Panc1 (cell line): ENCODE results near the gene GPR42. TPM values are rescaled to one million over a fixed set of nuclear protein-coding genes. Genes with fewer than 3 reads are reported as not detected.

ENCODE experiments used
- ATAC-seq: fragments of 200-7000 bp; cut with Tn5 transposase; 2 replicates; pipeline ENCODE4 v1.9.1; 2020; ENCODE audit warnings: mild to moderate bottlenecking, moderate library complexity
- BruUV-seq: library from RNA; stranded (reverse); fragments of 400-500 nt; replicated peaks from 2 replicates; lab custom pipeline; 2021; lab: Mats Ljungman, UMichigan
- CTCF ChIA-PET: fragments of 300-600 bp; sonication (Branson Sonifier 250); formaldehyde crosslinking; loops from one replicate; lab custom pipeline; 2022; ENCODE audit warnings: antibody characterized with exemption; lab: Charles Lee
- POLR2A ChIA-PET: fragments of 300-600 bp; sonication (Branson Sonifier 250); formaldehyde crosslinking; loops from one replicate; lab custom pipeline; 2022; ENCODE audit warnings: antibody characterized with exemption; lab: Charles Lee
- DNase-seq: peaks from one replicate; pipeline ENCODE4 v3.0.0-alpha.2; 2010; ENCODE audit warnings: low read depth, low spot score
- H3K27ac ChIP-seq: 2 replicates; pipeline ENCODE4 v1.5.1; 2011; ENCODE audit warnings: mild to moderate bottlenecking, low read length, inconsistent platforms
- H3K27me3 ChIP-seq: fragments of 200-500 bp; sonication (Bioruptor generic); 2 replicates; pipeline ENCODE4 v1.6.0; 2014; ENCODE audit warnings: low read length, inconsistent platforms; ENCODE audit not compliant: control insufficient read depth, insufficient read depth
- H3K36me3 ChIP-seq: fragments of 200-500 bp; sonication (Bioruptor generic); 2 replicates; pipeline ENCODE4 v1.5.1; 2014; ENCODE audit warnings: inconsistent platforms, mild to moderate bottlenecking, low read length, moderate library complexity; ENCODE audit not compliant: control insufficient read depth, insufficient read depth
- H3K4me1 ChIP-seq: 2 replicates; pipeline ENCODE4 v1.5.1; 2011; ENCODE audit warnings: inconsistent platforms, mild to moderate bottlenecking, low read length, moderate library complexity; ENCODE audit not compliant: control insufficient read depth, insufficient read depth
- H3K4me3 ChIP-seq, 2 experiments: 2 replicates each; pipeline ENCODE4 v1.5.1; 2011 to 2012; ENCODE audit warnings: low read depth in 2 of 2, low read length in 2 of 2, mild to moderate bottlenecking in 2 of 2, inconsistent platforms in 1 of 2, moderate library complexity in 1 of 2
- H3K9me3 ChIP-seq: fragments of 200-500 bp; sonication (Bioruptor generic); 2 replicates; pipeline ENCODE4 v1.5.1; 2014; ENCODE audit warnings: low read depth, mild to moderate bottlenecking, inconsistent platforms, low read length, moderate library complexity; ENCODE audit not compliant: control insufficient read depth, insufficient read depth
- POLR2AphosphoS5 ChIP-seq: IDR thresholded peaks from 2 replicates; pipeline ENCODE4 v1.6.1; 2012; ENCODE audit warnings: mild to moderate bottlenecking, low read depth, low read length, moderate library complexity
- SIN3A ChIP-seq: IDR thresholded peaks from 2 replicates; pipeline ENCODE4 v1.6.1; 2012; ENCODE audit warnings: low read depth, mild to moderate bottlenecking, low read length, moderate library complexity, borderline replicate concordance; ENCODE audit not compliant: insufficient read depth
- TCF7L2 ChIP-seq: IDR thresholded peaks from 2 replicates; pipeline ENCODE4 v1.6.1; 2011; ENCODE audit warnings: mild to moderate bottlenecking, low read depth, low read length, inconsistent platforms
- in situ Hi-C: cut with HindIII; loops from 2 replicates; pipeline ENCODE4 v1.10.0; 2016; ENCODE audit warnings: low sequenced_read_pairs, low pct_unique_long_range_greater_than_20kb
- intact Hi-C: fragments of 100-400 bp; cut with micrococcal nuclease; formaldehyde crosslinking; loops from one replicate; pipeline ENCODE4 v1.10.0; 2022; ENCODE audit not compliant: unreplicated experiment
- microRNA-seq: library from miRNA; unstranded; fragments of <30 nt; microRNA quantifications from one replicate; pipeline ENCODE4 v1.1.0, GENCODE V29; 2020; ENCODE audit not compliant: unreplicated experiment
- total RNA-seq: library from RNA; stranded (reverse); gene quantifications from one replicate; pipeline ENCODE4 v1.2.1, GENCODE V29; 2021; ENCODE audit not compliant: unreplicated experiment
- TF ChIP-seq, protein P1 (sequence below): fragments of 450-650 bp; IDR thresholded peaks from 2 replicates; pipeline ENCODE4 v1.5.1; 2017; ENCODE audit warnings: mild to moderate bottlenecking
- TF ChIP-seq, protein P2 (sequence below), 2 experiments: IDR thresholded peaks; 2 replicates each; pipeline ENCODE4 v1.6.1; 2011 to 2012; ENCODE audit warnings: low read depth in 2 of 2, control low read depth in 1 of 2, low read length in 1 of 2, mild to moderate bottlenecking in 1 of 2, moderate library complexity in 1 of 2; ENCODE audit not compliant: insufficient read depth in 1 of 2

The GPR42 gene
- total RNA-seq, 1 experiment from 2014 or later, result not detected

DNA sequence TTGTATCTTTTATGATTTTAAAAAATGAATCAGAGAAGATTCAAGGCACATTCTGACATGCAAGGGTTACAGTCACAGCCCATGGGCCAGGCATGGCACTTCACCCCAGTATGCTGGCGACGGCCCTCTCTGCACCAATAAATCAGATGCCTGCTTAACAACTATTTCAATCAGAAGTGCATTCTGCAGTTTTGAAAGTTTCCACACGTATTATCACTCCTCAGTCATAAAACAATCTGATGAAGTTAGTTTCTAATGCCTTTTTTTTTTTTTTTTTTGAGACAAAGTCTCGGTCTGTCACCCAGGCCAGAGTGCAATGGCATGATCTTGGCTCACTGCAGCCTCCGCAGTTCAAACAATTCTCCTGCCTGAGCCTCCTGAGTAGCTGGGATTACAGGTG is 48.9 kb downstream of the GPR42 start:
- in situ Hi-C loops (no loop called here), intact Hi-C loops (no loop called here)
- DNase-seq, result no peak
- ChIA-PET POLR2A (no interaction called here), CTCF (no interaction called here)
- no peaks in the 10 kb centered on the region; the same call in 1 of the 2 replicates for H3K4me1 ChIP-seq
- no peak for ATAC-seq
- H3K27ac ChIP-seq, result no peak overlapping the region
- H3K27me3 ChIP-seq, result peaks cover 6% of the 10 kb centered on the region
- H3K9me3 ChIP-seq, result no peaks in the 10 kb centered on the region
- TF ChIP-seq, protein P1, sequence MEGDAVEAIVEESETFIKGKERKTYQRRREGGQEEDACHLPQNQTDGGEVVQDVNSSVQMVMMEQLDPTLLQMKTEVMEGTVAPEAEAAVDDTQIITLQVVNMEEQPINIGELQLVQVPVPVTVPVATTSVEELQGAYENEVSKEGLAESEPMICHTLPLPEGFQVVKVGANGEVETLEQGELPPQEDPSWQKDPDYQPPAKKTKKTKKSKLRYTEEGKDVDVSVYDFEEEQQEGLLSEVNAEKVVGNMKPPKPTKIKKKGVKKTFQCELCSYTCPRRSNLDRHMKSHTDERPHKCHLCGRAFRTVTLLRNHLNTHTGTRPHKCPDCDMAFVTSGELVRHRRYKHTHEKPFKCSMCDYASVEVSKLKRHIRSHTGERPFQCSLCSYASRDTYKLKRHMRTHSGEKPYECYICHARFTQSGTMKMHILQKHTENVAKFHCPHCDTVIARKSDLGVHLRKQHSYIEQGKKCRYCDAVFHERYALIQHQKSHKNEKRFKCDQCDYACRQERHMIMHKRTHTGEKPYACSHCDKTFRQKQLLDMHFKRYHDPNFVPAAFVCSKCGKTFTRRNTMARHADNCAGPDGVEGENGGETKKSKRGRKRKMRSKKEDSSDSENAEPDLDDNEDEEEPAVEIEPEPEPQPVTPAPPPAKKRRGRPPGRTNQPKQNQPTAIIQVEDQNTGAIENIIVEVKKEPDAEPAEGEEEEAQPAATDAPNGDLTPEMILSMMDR, result no peak
- TF ChIP-seq, protein P2, sequence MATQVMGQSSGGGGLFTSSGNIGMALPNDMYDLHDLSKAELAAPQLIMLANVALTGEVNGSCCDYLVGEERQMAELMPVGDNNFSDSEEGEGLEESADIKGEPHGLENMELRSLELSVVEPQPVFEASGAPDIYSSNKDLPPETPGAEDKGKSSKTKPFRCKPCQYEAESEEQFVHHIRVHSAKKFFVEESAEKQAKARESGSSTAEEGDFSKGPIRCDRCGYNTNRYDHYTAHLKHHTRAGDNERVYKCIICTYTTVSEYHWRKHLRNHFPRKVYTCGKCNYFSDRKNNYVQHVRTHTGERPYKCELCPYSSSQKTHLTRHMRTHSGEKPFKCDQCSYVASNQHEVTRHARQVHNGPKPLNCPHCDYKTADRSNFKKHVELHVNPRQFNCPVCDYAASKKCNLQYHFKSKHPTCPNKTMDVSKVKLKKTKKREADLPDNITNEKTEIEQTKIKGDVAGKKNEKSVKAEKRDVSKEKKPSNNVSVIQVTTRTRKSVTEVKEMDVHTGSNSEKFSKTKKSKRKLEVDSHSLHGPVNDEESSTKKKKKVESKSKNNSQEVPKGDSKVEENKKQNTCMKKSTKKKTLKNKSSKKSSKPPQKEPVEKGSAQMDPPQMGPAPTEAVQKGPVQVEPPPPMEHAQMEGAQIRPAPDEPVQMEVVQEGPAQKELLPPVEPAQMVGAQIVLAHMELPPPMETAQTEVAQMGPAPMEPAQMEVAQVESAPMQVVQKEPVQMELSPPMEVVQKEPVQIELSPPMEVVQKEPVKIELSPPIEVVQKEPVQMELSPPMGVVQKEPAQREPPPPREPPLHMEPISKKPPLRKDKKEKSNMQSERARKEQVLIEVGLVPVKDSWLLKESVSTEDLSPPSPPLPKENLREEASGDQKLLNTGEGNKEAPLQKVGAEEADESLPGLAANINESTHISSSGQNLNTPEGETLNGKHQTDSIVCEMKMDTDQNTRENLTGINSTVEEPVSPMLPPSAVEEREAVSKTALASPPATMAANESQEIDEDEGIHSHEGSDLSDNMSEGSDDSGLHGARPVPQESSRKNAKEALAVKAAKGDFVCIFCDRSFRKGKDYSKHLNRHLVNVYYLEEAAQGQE (IDR thresholded peaks at IDR 0.05; ENCODE audit: insufficient read depth in 1 of 2, low read depth in 2 of 2, low read length in 1 of 2), result no peak
- TF ChIP-seq TCF7L2, result no peak
- BruUV-seq, result no TSS peak
- H3K4me3 ChIP-seq, result no peak overlapping the region
- no peaks in the 10 kb centered on the region for H3K36me3 ChIP-seq

DNA sequence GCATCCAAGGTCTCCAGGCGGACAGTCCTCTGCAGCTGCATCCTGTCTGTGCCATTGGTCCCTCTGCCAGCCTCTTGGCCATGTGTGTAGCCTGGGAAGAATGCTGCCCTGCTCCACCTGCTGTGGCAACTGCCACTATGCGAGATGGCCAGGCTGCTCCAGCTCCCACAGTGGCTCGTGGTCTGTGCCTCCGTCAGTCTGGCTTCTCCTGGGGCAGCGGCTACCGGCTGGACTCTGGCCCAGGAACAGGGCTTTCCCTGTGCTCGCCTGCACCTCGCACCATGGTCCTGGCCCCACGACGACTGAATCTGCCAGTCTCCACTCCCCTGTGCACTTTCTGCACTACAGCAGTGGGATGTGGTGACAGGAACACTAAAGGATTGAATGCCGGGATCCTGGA is 50.5 kb downstream of the GPR42 start:
- Histone ChIP-seq H3K4me3 (no peak overlapping the region), H3K27me3 (peaks cover 3% of the 10 kb centered on the region), H3K27ac (no peak overlapping the region), H3K9me3 (no peaks in the 10 kb centered on the region), H3K4me1 (no peaks in the 10 kb centered on the region; the same call in 1 of the 2 replicates), H3K36me3 (no peaks in the 10 kb centered on the region)
- intact Hi-C loops, result no loop called here
- POLR2A ChIA-PET, result no interaction called here
- BruUV-seq, result no TSS peak
- DNase-seq, result no peak
- CTCF ChIA-PET, result no interaction called here
- ATAC-seq, result no peak
- TF ChIP-seq SIN3A (no peak), TCF7L2 (no peak), POLR2AphosphoS5 (no peak)
- TF ChIP-seq, protein P1, result no peak
- TF ChIP-seq, protein P2 (IDR thresholded peaks at IDR 0.05; ENCODE audit: insufficient read depth in 1 of 2, low read depth in 2 of 2, low read length in 1 of 2), result no peak
- in situ Hi-C loops, result no loop called here

Small RNA genes lying within 50 kb of the gene (microRNA-seq; reads per million reads assigned to microRNA genes)
- gene MIR5196, result not detected

Other genes with a start within 250 kb of the GPR42 start
- gene LGI4, start 236.0 kb upstream of the GPR42 start, total RNA-seq, result 0.18 TPM
- gene FXYD1, start 232.2 kb upstream of the GPR42 start, total RNA-seq, result not detected
- gene FXYD7, start 227.8 kb upstream of the GPR42 start, total RNA-seq, result not detected
- 33.6 TPM for gene FXYD5, start 216.3 kb upstream of the GPR42 start, total RNA-seq
- gene FAM187B, start 142.3 kb upstream of the GPR42 start, total RNA-seq, result not detected
- 64.7 TPM for gene LSR, start 122.1 kb upstream of the GPR42 start, total RNA-seq
- gene USF2, start 102.1 kb upstream of the GPR42 start, total RNA-seq, result 121 TPM
- gene HAMP, start 88.5 kb upstream of the GPR42 start, total RNA-seq, result 0.31 TPM
- gene MAG, start 78.9 kb upstream of the GPR42 start, total RNA-seq, result not detected
- gene CD22, start 41.9 kb upstream of the GPR42 start, total RNA-seq, result 0.74 TPM
- gene FFAR1, start 23.2 kb upstream of the GPR42 start, total RNA-seq, result not detected
- not detected for gene FFAR3, start 12.6 kb upstream of the GPR42 start, total RNA-seq
- not detected for gene FFAR2, start 77.2 kb downstream of the GPR42 start, total RNA-seq
- not detected for gene KRTDAP, start 119.4 kb downstream of the GPR42 start, total RNA-seq
- 5.6 TPM for gene DMKN, start 142.6 kb downstream of the GPR42 start, total RNA-seq
- gene SBSN, start 157.2 kb downstream of the GPR42 start, total RNA-seq, result 0.39 TPM
- not detected for gene GAPDHS, start 162.4 kb downstream of the GPR42 start, total RNA-seq
- gene TMEM147, start 174.6 kb downstream of the GPR42 start, total RNA-seq, result 157 TPM
- gene ATP4A, start 192.6 kb downstream of the GPR42 start, total RNA-seq, result not detected
- gene PMIS2, start 215.1 kb downstream of the GPR42 start, total RNA-seq, result not detected
- 23.2 TPM for gene HAUS5, start 241.7 kb downstream of the GPR42 start, total RNA-seq